ENCODE results near the gene UBE2V1. TPM values are rescaled to one million over a fixed set of nuclear protein-coding genes. Genes with fewer than 3 reads are reported as not detected.
A peak's percentile ranks its signal among the peaks of the same experiment; 100 is the strongest.

The UBE2V1 gene
- total RNA-seq, 1 donor from 2014 or later, result 77.1 TPM

GRCh38 chr20:50089787-50090177 lies 23.2 kb downstream of the UBE2V1 start:
- no peak for DNase-seq

GRCh38 chr20:50089140-50089786 lies 23.7 kb downstream of the UBE2V1 start:
- TF ChIP-seq CTCF (IDR thresholded peaks at IDR 0.05; ENCODE audit: borderline replicate concordance), result no peak
- intact Hi-C loops (cut with micrococcal nuclease), result no loop called here
- peaks cover 17% of the 10 kb centered on the region for H3K36me3 ChIP-seq
- H3K4me1 ChIP-seq, result peaks cover 68% of the 10 kb centered on the region
- H3K4me3 ChIP-seq, result no peak overlapping the region
- H3K27ac ChIP-seq (replicated peaks), result peak overlapping the region; percentile 12
- H3K9me3 ChIP-seq (replicated peaks), result no peaks in the 10 kb centered on the region
- DNase-seq, result no peak
- H3K27me3 ChIP-seq (ENCODE audit: low read depth), result no peaks in the 10 kb centered on the region

More at GRCh38 chr20:50089787-50090177, 23.2 kb downstream of the UBE2V1 start:
- Histone ChIP-seq H3K4me1 (peaks cover 63% of the 10 kb centered on the region), H3K9me3 (replicated peaks) (no peaks in the 10 kb centered on the region), H3K27ac (replicated peaks) (no peak overlapping the region), H3K4me3 (no peak overlapping the region), H3K36me3 (peaks cover 21% of the 10 kb centered on the region), H3K27me3 (ENCODE audit: low read depth) (no peaks in the 10 kb centered on the region)
- TF ChIP-seq CTCF (IDR thresholded peaks at IDR 0.05; ENCODE audit: borderline replicate concordance), result no peak
- intact Hi-C loops (cut with micrococcal nuclease), result no loop called here

- TF ChIP-seq CTCF (IDR thresholded peaks at IDR 0.05; ENCODE audit: borderline replicate concordance), result no peak
- H3K4me1 ChIP-seq, result peaks cover 75% of the 10 kb centered on the region
- intact Hi-C loops (cut with micrococcal nuclease), result no loop called here
- H3K27me3 ChIP-seq (ENCODE audit: low read depth), result no peaks in the 10 kb centered on the region
- DNase-seq, result no peak
- peak overlapping the region; percentile 11 for H3K27ac ChIP-seq (replicated peaks)
- H3K9me3 ChIP-seq (replicated peaks), result no peaks in the 10 kb centered on the region
- peaks cover 17% of the 10 kb centered on the region for H3K36me3 ChIP-seq
- H3K4me3 ChIP-seq, result no peak overlapping the region
Observed at GRCh38 chr20:50088022-50088421, 24.9 kb downstream of the UBE2V1 start.

- Histone ChIP-seq H3K4me1 (peaks cover 77% of the 10 kb centered on the region), H3K4me3 (peak overlapping the region; percentile 52), H3K9me3 (replicated peaks) (no peaks in the 10 kb centered on the region), H3K36me3 (peaks cover 15% of the 10 kb centered on the region), H3K27ac (replicated peaks) (peak overlapping the region; percentile 73), H3K27me3 (ENCODE audit: low read depth) (no peaks in the 10 kb centered on the region)
- peak; percentile 88 for TF ChIP-seq CTCF (IDR thresholded peaks at IDR 0.05; ENCODE audit: borderline replicate concordance)
- intact Hi-C loops (cut with micrococcal nuclease), result no loop called here
- DNase-seq, result no peak
Observed at GRCh38 chr20:50085481-50086365, 27.2 kb downstream of the UBE2V1 start.

- no peak for TF ChIP-seq CTCF (IDR thresholded peaks at IDR 0.05; ENCODE audit: borderline replicate concordance)
Observed at GRCh38 chr20:50085146-50085480, 27.8 kb downstream of the UBE2V1 start.

More at GRCh38 chr20:50085146-50085480, 27.8 kb downstream of the UBE2V1 start:
- Histone ChIP-seq H3K27ac (replicated peaks) (peak overlapping the region; percentile 73), H3K4me1 (peaks cover 77% of the 10 kb centered on the region), H3K27me3 (ENCODE audit: low read depth) (no peaks in the 10 kb centered on the region), H3K4me3 (no peak overlapping the region), H3K36me3 (peaks cover 15% of the 10 kb centered on the region), H3K9me3 (replicated peaks) (no peaks in the 10 kb centered on the region)
- DNase-seq, result no peak
- intact Hi-C loops (cut with micrococcal nuclease), result no loop called here

Data from left ventricle myocardium inferior (tissue), 1 donor.